HG02885 (cell line): ENCODE measurements around the gene PRMT7.

ENCODE experiments used
- ATAC-seq: cut with Tn5 transposase; IDR thresholded peaks from one replicate; pipeline ENCODE4 v1.9.1; 2021; ENCODE audit warnings: mild to moderate bottlenecking; ENCODE audit not compliant: unreplicated experiment, poor library complexity

PRMT7 gene

DNA sequence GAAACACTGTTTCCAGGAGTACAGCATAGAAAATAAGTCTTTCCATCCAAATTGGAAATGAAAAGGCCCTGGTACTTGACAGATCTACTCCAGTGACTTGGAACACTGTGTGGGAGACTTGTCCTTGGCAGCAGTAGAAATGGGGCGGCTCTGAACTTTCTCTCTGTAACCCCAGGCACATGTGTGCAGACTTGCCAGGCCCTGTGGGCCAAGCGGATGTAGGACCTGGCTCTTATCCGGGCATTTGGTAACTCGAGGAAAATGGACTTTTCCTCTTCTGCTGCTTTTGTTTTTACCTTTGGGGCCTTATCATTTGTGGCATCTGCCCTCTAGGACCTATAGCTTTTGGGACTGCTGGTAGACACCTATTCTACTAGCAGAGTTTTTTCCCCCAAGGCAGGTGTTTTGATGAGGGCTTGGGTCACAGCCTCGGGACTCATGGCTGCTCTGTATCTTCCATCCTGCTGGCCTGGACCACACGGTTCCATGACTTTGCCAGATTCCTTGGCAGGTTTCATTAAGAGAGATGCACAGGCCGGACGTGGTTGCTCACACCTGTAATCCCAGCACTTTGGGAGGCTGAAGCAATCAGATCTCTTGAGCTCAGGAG is 94.0 kb downstream of the PRMT7 start:
- ATAC-seq, result no peak

DNA sequence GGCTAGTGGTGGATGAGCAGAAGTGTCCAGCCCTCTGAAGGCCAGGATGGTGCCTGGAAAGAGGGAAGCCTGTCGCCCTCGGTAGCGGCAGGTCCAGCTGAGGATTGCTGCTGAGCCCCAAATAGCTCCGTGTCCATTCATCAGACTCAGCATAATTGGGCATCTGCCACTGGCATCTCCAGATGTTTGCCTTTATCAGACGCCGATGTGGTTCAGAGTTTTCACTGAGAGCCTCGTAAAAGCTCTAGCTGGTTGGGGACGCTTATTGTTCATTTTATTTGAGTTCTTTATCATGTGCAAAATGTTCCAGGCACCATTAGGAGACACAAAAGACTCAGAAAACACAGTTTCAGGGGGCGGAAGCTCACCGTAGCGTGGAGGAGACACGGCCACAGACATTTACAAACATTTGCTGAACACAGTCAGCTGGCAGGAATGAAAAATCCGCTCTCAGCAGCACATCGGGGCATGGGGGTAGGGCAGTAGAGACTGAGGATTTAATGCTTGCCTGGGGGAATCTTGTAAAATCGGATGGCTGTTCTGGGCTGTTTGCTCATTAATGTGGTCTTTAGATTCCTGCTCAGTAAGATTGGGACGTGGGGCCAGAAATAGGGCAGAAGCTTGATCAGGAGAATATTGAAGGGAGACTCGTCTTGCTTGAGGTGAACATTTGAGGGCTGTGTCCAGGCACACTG is 95.8 kb downstream of the PRMT7 start:
- ATAC-seq, result no peak
